PC-3 (cell line): Measurements from ENCODE around the gene PTHLH.

Experiments
- EZH2 ChIP-seq: fragments of 300-600 bp; sonication (generic); IDR thresholded peaks from one replicate; pipeline ENCODE4 v1.6.1; 2017; ENCODE audit warnings: antibody characterized with exemption, mild to moderate bottlenecking, low read length; ENCODE audit not compliant: unreplicated experiment
- EZH2phosphoT487 ChIP-seq: fragments of 300-600 bp; sonication (generic); IDR thresholded peaks from 2 replicates; pipeline ENCODE4 v1.6.1; 2018; ENCODE audit warnings: mild to moderate bottlenecking, antibody characterized with exemption, low read length, borderline replicate concordance
- TF ChIP-seq, protein P1 (sequence below): fragments of 300-600 bp; sonication (generic); conservative IDR thresholded peaks from 2 replicates; pipeline ENCODE4 v1.5.1; 2017; ENCODE audit warnings: antibody characterized with exemption, low read depth, mild to moderate bottlenecking, low read length

DNA sequence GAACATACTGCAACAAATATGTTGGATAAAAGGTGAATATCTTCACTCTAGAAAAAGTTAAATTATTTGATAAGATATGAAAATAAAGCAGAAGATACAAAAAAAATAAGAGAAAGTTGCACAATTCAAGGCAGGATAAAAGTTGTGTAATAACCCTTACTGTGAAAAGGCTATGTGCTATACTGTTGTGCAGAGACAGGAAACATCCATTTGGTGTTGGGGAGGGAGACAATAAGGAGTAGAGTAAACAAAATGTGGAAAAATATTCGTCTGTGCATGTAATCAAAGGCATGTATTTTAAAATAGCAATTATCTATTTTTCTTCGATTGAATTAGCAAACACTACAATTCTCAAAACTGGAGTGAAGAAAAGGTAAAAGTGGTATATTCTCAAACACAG, 34.8 kb downstream of the PTHLH start:
- TF ChIP-seq, protein P1, sequence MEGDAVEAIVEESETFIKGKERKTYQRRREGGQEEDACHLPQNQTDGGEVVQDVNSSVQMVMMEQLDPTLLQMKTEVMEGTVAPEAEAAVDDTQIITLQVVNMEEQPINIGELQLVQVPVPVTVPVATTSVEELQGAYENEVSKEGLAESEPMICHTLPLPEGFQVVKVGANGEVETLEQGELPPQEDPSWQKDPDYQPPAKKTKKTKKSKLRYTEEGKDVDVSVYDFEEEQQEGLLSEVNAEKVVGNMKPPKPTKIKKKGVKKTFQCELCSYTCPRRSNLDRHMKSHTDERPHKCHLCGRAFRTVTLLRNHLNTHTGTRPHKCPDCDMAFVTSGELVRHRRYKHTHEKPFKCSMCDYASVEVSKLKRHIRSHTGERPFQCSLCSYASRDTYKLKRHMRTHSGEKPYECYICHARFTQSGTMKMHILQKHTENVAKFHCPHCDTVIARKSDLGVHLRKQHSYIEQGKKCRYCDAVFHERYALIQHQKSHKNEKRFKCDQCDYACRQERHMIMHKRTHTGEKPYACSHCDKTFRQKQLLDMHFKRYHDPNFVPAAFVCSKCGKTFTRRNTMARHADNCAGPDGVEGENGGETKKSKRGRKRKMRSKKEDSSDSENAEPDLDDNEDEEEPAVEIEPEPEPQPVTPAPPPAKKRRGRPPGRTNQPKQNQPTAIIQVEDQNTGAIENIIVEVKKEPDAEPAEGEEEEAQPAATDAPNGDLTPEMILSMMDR = no peak
- TF ChIP-seq EZH2 (no peak), EZH2phosphoT487 (no peak)
